ENCODE results near the gene ARG2. TPM values are rescaled to one million over a fixed set of nuclear protein-coding genes. Genes with fewer than 3 reads are reported as not detected.

ARG2 gene
- total and polyA plus RNA-seq, 5 donors from 2014 or later: 0.96 to 4.3 (median 1.0) TPM

- no peak overlapping the region for H3K27ac ChIP-seq (ENCODE audit: insufficient read depth, low read length, poor library complexity, severe bottlenecking)
- Mint-ChIP-seq H3K27me3 (no peaks in the 10 kb centered on the region), H3K4me1 (peaks cover 10 to 24% (median 15%) of the 10 kb centered on the region in 4 donors), H3K27ac (peak overlapping the region; percentile 22 to 92 (median 34)), H3K4me3 (no peak overlapping the region), H3K9me3 (no peaks in the 10 kb centered on the region), H3K36me3 (peaks cover 12% of the 10 kb centered on the region)
- peaks cover 5% of the 10 kb centered on the region for H3K4me1 ChIP-seq (ENCODE audit: control insufficient read depth, insufficient read depth, low read length, poor library complexity, severe bottlenecking)
- H3K36me3 ChIP-seq (ENCODE audit: control insufficient read depth, insufficient read depth, low read length): peaks cover 24% of the 10 kb centered on the region
- ATAC-seq (ENCODE audit: low read depth in 2 of 2): no peak
- H3K4me3 ChIP-seq (ENCODE audit: low read depth, low read length): no peak overlapping the region
- H3K27me3 ChIP-seq (ENCODE audit: control insufficient read depth, insufficient read depth, low read length): no peaks in the 10 kb centered on the region
- peak in 1 of 3 donors; percentile 44 for DNase-seq
- no peaks in the 10 kb centered on the region for H3K9me3 ChIP-seq (ENCODE audit: control insufficient read depth in 2 of 2, low read length in 2 of 2)
Observed at GRCh38 chr14:67643713-67644112, 24.0 kb downstream of the ARG2 start.

- Mint-ChIP-seq H3K27me3 (no peaks in the 10 kb centered on the region), H3K4me1 (peaks cover 10 to 24% (median 15%) of the 10 kb centered on the region in 4 donors)
Observed at GRCh38 chr14:67644428-67644827, 24.7 kb downstream of the ARG2 start.

GRCh38 chr14:67645414-67645813, 25.7 kb downstream of the ARG2 start:
- Mint-ChIP-seq H3K36me3 (peaks cover 22% of the 10 kb centered on the region), H3K4me1 (peaks cover 10 to 24% (median 15%) of the 10 kb centered on the region in 4 donors)

More at GRCh38 chr14:67644428-67644827, 24.7 kb downstream of the ARG2 start:
- Histone ChIP-seq H3K27me3 (ENCODE audit: control insufficient read depth, insufficient read depth, low read length) (no peaks in the 10 kb centered on the region), H3K36me3 (ENCODE audit: control insufficient read depth, insufficient read depth, low read length) (peaks cover 30% of the 10 kb centered on the region), H3K27ac (ENCODE audit: insufficient read depth, low read length, poor library complexity, severe bottlenecking) (no peak overlapping the region), H3K9me3 (ENCODE audit: control insufficient read depth in 2 of 2, low read length in 2 of 2) (no peaks in the 10 kb centered on the region), H3K4me1 (ENCODE audit: control insufficient read depth, insufficient read depth, low read length, poor library complexity, severe bottlenecking) (peaks cover 5% of the 10 kb centered on the region), H3K4me3 (ENCODE audit: low read depth, low read length) (no peak overlapping the region)
- H3K9me3 Mint-ChIP-seq: no peaks in the 10 kb centered on the region
- H3K27ac Mint-ChIP-seq: peak overlapping the region in 2 of 3 donors; percentile 22 to 92
- H3K4me3 Mint-ChIP-seq: no peak overlapping the region
- ATAC-seq (ENCODE audit: low read depth in 2 of 2): no peak
- H3K36me3 Mint-ChIP-seq: peaks cover 14% of the 10 kb centered on the region
- no peak for DNase-seq

GRCh38 chr14:67646131-67646530, 26.4 kb downstream of the ARG2 start:
- Histone ChIP-seq H3K27me3 (ENCODE audit: control insufficient read depth, insufficient read depth, low read length) (no peaks in the 10 kb centered on the region), H3K36me3 (ENCODE audit: control insufficient read depth, insufficient read depth, low read length) (peaks cover 46% of the 10 kb centered on the region), H3K4me3 (ENCODE audit: low read depth, low read length) (no peak overlapping the region), H3K27ac (ENCODE audit: insufficient read depth, low read length, poor library complexity, severe bottlenecking) (no peak overlapping the region), H3K9me3 (ENCODE audit: control insufficient read depth in 2 of 2, low read length in 2 of 2) (no peaks in the 10 kb centered on the region), H3K4me1 (ENCODE audit: control insufficient read depth, insufficient read depth, low read length, poor library complexity, severe bottlenecking) (peaks cover 5% of the 10 kb centered on the region)
- no peak for DNase-seq
- Mint-ChIP-seq H3K27me3 (no peaks in the 10 kb centered on the region), H3K4me1 (peaks cover 10 to 24% (median 15%) of the 10 kb centered on the region in 4 donors), H3K4me3 (no peak overlapping the region), H3K9me3 (no peaks in the 10 kb centered on the region), H3K27ac (no peak overlapping the region), H3K36me3 (peaks cover 29% of the 10 kb centered on the region)
- ATAC-seq (ENCODE audit: low read depth in 2 of 2): no peak

More at GRCh38 chr14:67645414-67645813, 25.7 kb downstream of the ARG2 start:
- no peaks in the 10 kb centered on the region for H3K27me3 Mint-ChIP-seq
- peaks cover 39% of the 10 kb centered on the region for H3K36me3 ChIP-seq (ENCODE audit: control insufficient read depth, insufficient read depth, low read length)
- DNase-seq (no peak), ATAC-seq (ENCODE audit: low read depth in 2 of 2) (no peak)
- no peak overlapping the region for H3K4me3 ChIP-seq (ENCODE audit: low read depth, low read length)
- H3K27me3 ChIP-seq (ENCODE audit: control insufficient read depth, insufficient read depth, low read length): no peaks in the 10 kb centered on the region
- peak overlapping the region in 1 of 3 donors; percentile 63 for H3K27ac Mint-ChIP-seq
- H3K9me3 Mint-ChIP-seq: no peaks in the 10 kb centered on the region
- no peak overlapping the region for H3K4me3 Mint-ChIP-seq
- H3K9me3 ChIP-seq (ENCODE audit: control insufficient read depth in 2 of 2, low read length in 2 of 2): no peaks in the 10 kb centered on the region
- H3K4me1 ChIP-seq (ENCODE audit: control insufficient read depth, insufficient read depth, low read length, poor library complexity, severe bottlenecking): peaks cover 5% of the 10 kb centered on the region
- no peak overlapping the region for H3K27ac ChIP-seq (ENCODE audit: insufficient read depth, low read length, poor library complexity, severe bottlenecking)

- Mint-ChIP-seq H3K9me3 (no peaks in the 10 kb centered on the region), H3K27me3 (no peaks in the 10 kb centered on the region), H3K27ac (no peak overlapping the region), H3K4me3 (no peak overlapping the region), H3K36me3 (peaks cover 37% of the 10 kb centered on the region), H3K4me1 (no peaks in the 10 kb centered on the region)
- Histone ChIP-seq H3K36me3 (ENCODE audit: control insufficient read depth, insufficient read depth, low read length) (peaks cover 82% of the 10 kb centered on the region), H3K9me3 (ENCODE audit: control insufficient read depth in 2 of 2, low read length in 2 of 2) (no peaks in the 10 kb centered on the region), H3K27me3 (ENCODE audit: control insufficient read depth, insufficient read depth, low read length) (no peaks in the 10 kb centered on the region), H3K4me3 (ENCODE audit: low read depth, low read length) (no peak overlapping the region), H3K27ac (ENCODE audit: insufficient read depth, low read length, poor library complexity, severe bottlenecking) (no peak overlapping the region), H3K4me1 (ENCODE audit: control insufficient read depth, insufficient read depth, low read length, poor library complexity, severe bottlenecking) (no peaks in the 10 kb centered on the region)
- DNase-seq (no peak), ATAC-seq (ENCODE audit: low read depth in 2 of 2) (no peak)
Observed at GRCh38 chr14:67650151-67650550, 30.4 kb downstream of the ARG2 start.

- Mint-ChIP-seq H3K9me3 (no peaks in the 10 kb centered on the region), H3K4me1 (no peaks in the 10 kb centered on the region), H3K36me3 (peaks cover 33% of the 10 kb centered on the region), H3K27me3 (no peaks in the 10 kb centered on the region), H3K4me3 (no peak overlapping the region), H3K27ac (peak overlapping the region in 1 of 3 donors; percentile 26)
- no peak overlapping the region for H3K4me3 ChIP-seq (ENCODE audit: low read depth, low read length)
- H3K9me3 ChIP-seq (ENCODE audit: control insufficient read depth in 2 of 2, low read length in 2 of 2): no peaks in the 10 kb centered on the region
- no peak for ATAC-seq (ENCODE audit: low read depth in 2 of 2)
- no peaks in the 10 kb centered on the region for H3K4me1 ChIP-seq (ENCODE audit: control insufficient read depth, insufficient read depth, low read length, poor library complexity, severe bottlenecking)
- H3K27ac ChIP-seq (ENCODE audit: insufficient read depth, low read length, poor library complexity, severe bottlenecking): no peak overlapping the region
- DNase-seq: no peak
- H3K27me3 ChIP-seq (ENCODE audit: control insufficient read depth, insufficient read depth, low read length): no peaks in the 10 kb centered on the region
- peaks cover 83% of the 10 kb centered on the region for H3K36me3 ChIP-seq (ENCODE audit: control insufficient read depth, insufficient read depth, low read length)
Observed at GRCh38 chr14:67650694-67651093, 31.0 kb downstream of the ARG2 start.

- no peak for DNase-seq
- Mint-ChIP-seq H3K4me1 (no peaks in the 10 kb centered on the region), H3K36me3 (peaks cover 35% of the 10 kb centered on the region), H3K9me3 (no peaks in the 10 kb centered on the region), H3K27me3 (no peaks in the 10 kb centered on the region), H3K4me3 (no peak overlapping the region), H3K27ac (peak overlapping the region in 1 of 3 donors; percentile 6)
- no peak overlapping the region for H3K4me3 ChIP-seq (ENCODE audit: low read depth, low read length)
- peaks cover 87% of the 10 kb centered on the region for H3K36me3 ChIP-seq (ENCODE audit: control insufficient read depth, insufficient read depth, low read length)
- no peak for ATAC-seq (ENCODE audit: low read depth in 2 of 2)
- no peaks in the 10 kb centered on the region for H3K4me1 ChIP-seq (ENCODE audit: control insufficient read depth, insufficient read depth, low read length, poor library complexity, severe bottlenecking)
- no peaks in the 10 kb centered on the region for H3K9me3 ChIP-seq (ENCODE audit: control insufficient read depth in 2 of 2, low read length in 2 of 2)
- no peaks in the 10 kb centered on the region for H3K27me3 ChIP-seq (ENCODE audit: control insufficient read depth, insufficient read depth, low read length)
- H3K27ac ChIP-seq (ENCODE audit: insufficient read depth, low read length, poor library complexity, severe bottlenecking): no peak overlapping the region
Observed at GRCh38 chr14:67652189-67652588, 32.5 kb downstream of the ARG2 start.

- H3K27me3 Mint-ChIP-seq: no peaks in the 10 kb centered on the region
- no peak overlapping the region for H3K4me3 ChIP-seq (ENCODE audit: low read depth, low read length)
- no peak overlapping the region for H3K27ac Mint-ChIP-seq
- no peak for ATAC-seq (ENCODE audit: low read depth in 2 of 2)
- H3K4me3 Mint-ChIP-seq: no peak overlapping the region
- H3K27ac ChIP-seq (ENCODE audit: insufficient read depth, low read length, poor library complexity, severe bottlenecking): no peak overlapping the region
- no peaks in the 10 kb centered on the region for H3K4me1 ChIP-seq (ENCODE audit: control insufficient read depth, insufficient read depth, low read length, poor library complexity, severe bottlenecking)
- peaks cover 90% of the 10 kb centered on the region for H3K36me3 ChIP-seq (ENCODE audit: control insufficient read depth, insufficient read depth, low read length)
- DNase-seq: no peak
- H3K4me1 Mint-ChIP-seq: peaks cover 0 to 4% (median 0%) of the 10 kb centered on the region in 4 donors
- no peaks in the 10 kb centered on the region for H3K9me3 ChIP-seq (ENCODE audit: control insufficient read depth in 2 of 2, low read length in 2 of 2)
- peaks cover 36% of the 10 kb centered on the region for H3K36me3 Mint-ChIP-seq
- no peaks in the 10 kb centered on the region for H3K27me3 ChIP-seq (ENCODE audit: control insufficient read depth, insufficient read depth, low read length)
- no peaks in the 10 kb centered on the region for H3K9me3 Mint-ChIP-seq
Observed at GRCh38 chr14:67653651-67654280, 34.0 kb downstream of the ARG2 start.
